GM10266 (cell line): ENCODE measurements around the gene UBXN4.

ENCODE experiments used
- DNase-seq: peaks from one replicate; pipeline ENCODE4 v3.0.0; 2012; ENCODE audit errors: extremely low spot score
- CTCF ChIP-seq: IDR thresholded peaks from 2 replicates; pipeline ENCODE4 v1.5.1; 2012; ENCODE audit warnings: mild to moderate bottlenecking, low read depth; ENCODE audit not compliant: control insufficient read depth, insufficient read depth; ENCODE audit errors: missing control alignments

Gene UBXN4

DNA sequence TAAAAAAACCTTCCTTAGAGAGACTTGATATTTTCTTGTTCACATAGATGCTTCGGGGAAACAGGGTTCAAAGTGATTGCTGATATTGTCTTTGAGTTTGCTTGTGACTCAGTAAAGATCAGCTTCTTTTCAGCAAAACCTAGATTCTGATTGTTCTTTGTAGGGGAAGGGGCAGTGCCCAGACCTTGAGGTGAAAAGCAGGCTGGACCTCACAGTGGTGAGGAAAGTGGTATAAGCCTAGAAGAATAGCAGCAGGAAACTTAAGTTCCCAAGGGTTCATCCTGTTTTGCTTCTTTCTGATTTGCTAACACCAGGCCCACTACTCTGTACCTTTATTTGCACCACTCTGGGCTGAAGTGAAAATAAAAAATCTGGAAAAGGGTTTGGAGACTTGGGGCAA, 20.9 kb downstream of the UBXN4 start:
- no peak for DNase-seq
- TF ChIP-seq CTCF: no peak

DNA sequence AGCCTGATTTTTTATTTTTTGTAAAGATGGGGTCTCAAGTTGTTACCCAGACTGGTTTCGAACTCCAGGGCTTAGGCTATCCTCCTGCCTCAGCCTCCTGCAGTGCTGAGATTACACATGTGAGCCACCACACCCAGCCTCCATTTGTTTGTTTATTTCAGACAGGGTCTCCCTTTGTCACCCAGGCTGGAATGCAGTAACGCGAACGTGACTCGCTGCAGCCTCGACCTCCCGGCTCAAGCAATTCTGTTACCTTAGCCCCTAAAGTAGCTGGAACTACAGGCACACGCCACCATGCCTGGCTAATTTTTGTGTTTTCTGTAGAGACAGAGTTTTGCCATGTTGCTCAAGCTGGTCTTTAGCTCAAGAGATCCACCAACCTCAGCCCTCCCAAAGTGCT, 27.2 kb downstream of the UBXN4 start:
- DNase-seq: no peak

GRCh38 chr2:135773319-135773718, 31.7 kb downstream of the UBXN4 start:
- no peak for TF ChIP-seq CTCF

More for the DNA sequence above, 27.2 kb downstream of the UBXN4 start:
- no peak for TF ChIP-seq CTCF

DNA sequence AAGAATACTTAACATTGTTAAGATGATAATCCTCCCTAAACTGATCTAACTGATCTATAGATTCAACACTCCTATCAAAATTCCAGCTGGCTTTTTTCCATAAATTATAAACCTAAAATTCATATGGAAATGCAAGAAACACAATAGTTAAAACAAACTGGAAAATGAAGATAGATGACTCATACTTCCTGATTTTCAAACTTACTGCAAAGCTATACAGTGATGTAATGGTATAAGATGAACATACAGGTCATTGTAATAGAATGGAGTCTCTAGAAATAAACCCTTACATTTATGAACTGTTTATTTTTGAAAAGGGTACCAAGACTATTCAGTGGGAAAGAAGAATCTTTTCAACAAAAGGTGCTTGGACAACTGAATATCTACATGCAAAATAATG, 32.3 kb downstream of the UBXN4 start:
- TF ChIP-seq CTCF: no peak
- DNase-seq: no peak

More at GRCh38 chr2:135773319-135773718, 31.7 kb downstream of the UBXN4 start:
- no peak for DNase-seq

DNA sequence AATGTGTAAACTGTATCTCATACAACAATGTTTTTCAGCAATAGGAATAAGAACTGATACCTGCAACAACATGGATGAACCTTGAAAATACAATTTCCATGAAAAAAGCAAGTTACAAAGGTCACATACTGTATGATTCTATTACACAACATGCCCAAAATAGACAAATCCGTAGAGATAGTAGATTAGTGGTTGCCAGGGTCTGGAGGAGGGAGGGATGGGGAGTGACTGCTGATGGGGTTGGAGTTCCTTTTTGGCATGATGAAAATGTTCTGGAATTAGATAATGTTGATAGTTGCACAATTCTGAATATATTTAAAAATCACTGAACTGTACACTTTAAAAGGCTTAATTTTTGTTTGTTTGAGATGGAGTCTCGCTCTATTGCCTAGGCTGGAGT, 33.8 kb downstream of the UBXN4 start:
- no peak for DNase-seq
- no peak for TF ChIP-seq CTCF

DNA sequence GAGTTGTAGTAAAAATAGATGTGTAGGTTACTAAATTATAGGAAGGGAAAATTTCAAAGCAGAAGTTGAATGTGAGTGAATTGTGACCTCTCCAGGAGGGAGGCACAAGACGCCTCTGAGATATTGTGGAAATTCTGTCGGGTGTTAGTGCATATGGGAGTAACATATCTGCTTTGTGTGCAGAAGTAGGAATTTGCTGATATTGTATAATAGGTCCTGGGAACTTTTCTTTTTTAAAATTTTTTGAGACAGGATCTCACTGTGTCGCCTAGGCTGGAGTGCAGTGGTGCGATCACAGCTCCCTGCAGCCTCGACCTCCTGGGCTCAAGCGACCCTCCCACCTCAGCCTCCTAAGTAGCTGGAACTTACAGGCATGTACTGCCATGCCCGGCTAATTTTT, 34.7 kb downstream of the UBXN4 start:
- TF ChIP-seq CTCF: no peak
- DNase-seq: no peak

DNA sequence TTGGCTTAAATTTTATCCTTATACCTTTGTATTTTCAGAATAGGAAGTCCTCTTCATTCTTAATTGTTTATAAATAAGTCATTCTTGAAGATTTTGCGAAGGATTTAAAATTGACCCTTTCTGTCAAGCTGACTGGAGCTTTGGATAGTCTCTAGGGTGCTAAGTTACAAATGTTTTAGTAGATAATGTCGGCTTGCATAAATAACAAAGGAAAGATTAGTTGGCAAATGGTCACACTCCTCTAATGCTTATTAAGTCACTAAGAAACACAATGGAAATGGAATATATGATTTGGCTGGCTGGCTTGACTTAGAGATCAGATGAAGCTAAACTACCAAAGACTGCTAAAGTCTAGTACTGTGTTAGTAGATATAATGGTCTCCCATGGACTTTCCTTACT, 40.6 kb downstream of the UBXN4 start:
- DNase-seq: no peak
- no peak for TF ChIP-seq CTCF
